Measurements from ENCODE around the gene TYRO3. TPM values are rescaled to one million over a fixed set of nuclear protein-coding genes. Genes with fewer than 3 reads are reported as not detected.
A peak's percentile ranks its signal among the peaks of the same experiment; 100 is the strongest.

The TYRO3 gene
- total RNA-seq, 1 experiment from 2014 or later = 118 TPM

- Histone ChIP-seq H3K4me1 (peaks cover 4% of the 10 kb centered on the region; the same call in 1 of the 2 replicates), H3K4me3 (ENCODE audit: low read depth, low read length) (peak overlapping the region; percentile 61), H3K36me3 (ENCODE audit: control insufficient read depth, insufficient read depth, low read length) (no peaks in the 10 kb centered on the region), H3K27me3 (replicated peaks; ENCODE audit: control insufficient read depth, insufficient read depth, low read length) (no peaks in the 10 kb centered on the region), H3K9me3 (no peaks in the 10 kb centered on the region)
- TF ChIP-seq CTCF (IDR thresholded peaks at IDR 0.05; ENCODE audit: insufficient read depth in 1 of 2, low read depth in 1 of 2, low read length in 1 of 2, severe bottlenecking in 1 of 2, unreplicated experiment in 1 of 2) = no peak
- Mint-ChIP-seq H3K4me1 (ENCODE audit: low read depth, unreplicated experiment) (no peaks in the 10 kb centered on the region), H3K27ac (ENCODE audit: unreplicated experiment) (peak overlapping the region; percentile 35), H3K36me3 (ENCODE audit: insufficient read depth, unreplicated experiment) (peaks cover 10% of the 10 kb centered on the region), H3K27me3 (ENCODE audit: insufficient read depth, unreplicated experiment) (no peaks in the 10 kb centered on the region), H3K4me3 (ENCODE audit: unreplicated experiment) (peak overlapping the region; percentile 71), H3K9me3 (ENCODE audit: unreplicated experiment) (no peaks in the 10 kb centered on the region)
- intact Hi-C loops (cut with micrococcal nuclease; ENCODE audit: unreplicated experiment) = no loop called here
- CTCF ChIA-PET = interaction anchor here (1.0 to 1.9 kb wide), 2 partner anchors 19 to 46 kb away, joined by 3 to 6 read pairs; no protein-coding TSS in a partner anchor
- BruUV-seq (replicated peaks) = no TSS peak
- peak in 1 of 2 experiments; percentile 62 for DNase-seq
- POLR2A ChIA-PET = no interaction called here
Observed at GRCh38 chr15:41511899-41512369, 47.1 kb upstream of the TYRO3 start.

- Histone ChIP-seq H3K4me3 (ENCODE audit: low read depth, low read length) (peak overlapping the region; percentile 61), H3K9me3 (no peaks in the 10 kb centered on the region), H3K27me3 (replicated peaks; ENCODE audit: control insufficient read depth, insufficient read depth, low read length) (no peaks in the 10 kb centered on the region), H3K36me3 (ENCODE audit: control insufficient read depth, insufficient read depth, low read length) (no peaks in the 10 kb centered on the region), H3K4me1 (peaks cover 4% of the 10 kb centered on the region; the same call in 1 of the 2 replicates)
- ChIA-PET POLR2A (no interaction called here), CTCF (no interaction called here)
- Mint-ChIP-seq H3K4me1 (ENCODE audit: low read depth, unreplicated experiment) (no peaks in the 10 kb centered on the region), H3K36me3 (ENCODE audit: insufficient read depth, unreplicated experiment) (peaks cover 15% of the 10 kb centered on the region), H3K27me3 (ENCODE audit: insufficient read depth, unreplicated experiment) (no peaks in the 10 kb centered on the region), H3K9me3 (ENCODE audit: unreplicated experiment) (no peaks in the 10 kb centered on the region), H3K4me3 (ENCODE audit: unreplicated experiment) (peak overlapping the region; percentile 71), H3K27ac (ENCODE audit: unreplicated experiment) (peak overlapping the region; percentile 35)
- no peak for DNase-seq
- TF ChIP-seq CTCF (IDR thresholded peaks at IDR 0.05; ENCODE audit: insufficient read depth in 1 of 2, low read depth in 1 of 2, low read length in 1 of 2, severe bottlenecking in 1 of 2, unreplicated experiment in 1 of 2) = no peak
- intact Hi-C loops (cut with micrococcal nuclease; ENCODE audit: unreplicated experiment) = no loop called here
- TSS peak; percentile 37 for BruUV-seq (replicated peaks)
Observed at GRCh38 chr15:41512512-41512939, 46.5 kb upstream of the TYRO3 start.

GRCh38 chr15:41512940-41513505 lies 46.0 kb upstream of the TYRO3 start:
- Histone ChIP-seq H3K4me1 (peaks cover 4% of the 10 kb centered on the region; the same call in 1 of the 2 replicates), H3K36me3 (ENCODE audit: control insufficient read depth, insufficient read depth, low read length) (no peaks in the 10 kb centered on the region), H3K9me3 (no peaks in the 10 kb centered on the region), H3K4me3 (ENCODE audit: low read depth, low read length) (peak overlapping the region; percentile 61; the same call in 1 of the 2 replicates), H3K27me3 (replicated peaks; ENCODE audit: control insufficient read depth, insufficient read depth, low read length) (no peaks in the 10 kb centered on the region)
- Mint-ChIP-seq H3K27ac (ENCODE audit: unreplicated experiment) (peak overlapping the region; percentile 35), H3K9me3 (ENCODE audit: unreplicated experiment) (no peaks in the 10 kb centered on the region), H3K4me1 (ENCODE audit: low read depth, unreplicated experiment) (no peaks in the 10 kb centered on the region), H3K27me3 (ENCODE audit: insufficient read depth, unreplicated experiment) (no peaks in the 10 kb centered on the region), H3K36me3 (ENCODE audit: insufficient read depth, unreplicated experiment) (peaks cover 18% of the 10 kb centered on the region), H3K4me3 (ENCODE audit: unreplicated experiment) (peak overlapping the region; percentile 71)
- BruUV-seq (replicated peaks) = no TSS peak
- intact Hi-C loops (cut with micrococcal nuclease; ENCODE audit: unreplicated experiment) = no loop called here
- no peak for TF ChIP-seq CTCF (IDR thresholded peaks at IDR 0.05; ENCODE audit: insufficient read depth in 1 of 2, low read depth in 1 of 2, low read length in 1 of 2, severe bottlenecking in 1 of 2, unreplicated experiment in 1 of 2)
- DNase-seq = no peak
- POLR2A ChIA-PET = no interaction called here
- CTCF ChIA-PET = no interaction called here
